ENCODE data around the gene VIM.
"Not testable (repeated sequence)": the region's sequence is repeated elsewhere in the genome, so short reads cannot be mapped to it uniquely, and the experiment has no call there.

Gene VIM

DNA sequence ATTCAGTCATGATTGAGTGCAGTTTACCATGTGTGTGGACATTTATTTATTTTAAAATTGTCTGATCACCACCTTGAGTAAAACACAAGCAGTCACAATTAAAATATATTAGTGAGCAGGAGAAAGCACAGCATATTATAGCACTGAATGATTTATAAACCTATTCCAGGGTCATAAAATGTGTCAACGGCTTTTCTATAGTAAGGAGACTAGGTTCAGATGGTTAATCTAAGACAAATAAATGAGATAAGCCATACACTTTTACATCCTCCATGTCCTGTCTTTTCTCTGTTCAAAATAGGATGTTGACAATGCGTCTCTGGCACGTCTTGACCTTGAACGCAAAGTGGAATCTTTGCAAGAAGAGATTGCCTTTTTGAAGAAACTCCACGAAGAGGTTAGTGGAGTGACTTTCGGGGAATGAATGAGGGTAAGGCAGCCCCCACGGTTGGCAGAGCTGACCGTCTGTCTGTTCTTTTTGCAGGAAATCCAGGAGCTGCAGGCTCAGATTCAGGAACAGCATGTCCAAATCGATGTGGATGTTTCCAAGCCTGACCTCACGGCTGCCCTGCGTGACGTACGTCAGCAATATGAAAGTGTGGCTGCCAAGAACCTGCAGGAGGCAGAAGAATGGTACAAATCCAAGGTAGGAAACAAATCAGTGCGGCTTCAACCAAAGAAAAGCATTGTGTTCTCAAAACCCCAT, 5.4 kb downstream of the VIM start:
- no peak for DNase-seq

DNA sequence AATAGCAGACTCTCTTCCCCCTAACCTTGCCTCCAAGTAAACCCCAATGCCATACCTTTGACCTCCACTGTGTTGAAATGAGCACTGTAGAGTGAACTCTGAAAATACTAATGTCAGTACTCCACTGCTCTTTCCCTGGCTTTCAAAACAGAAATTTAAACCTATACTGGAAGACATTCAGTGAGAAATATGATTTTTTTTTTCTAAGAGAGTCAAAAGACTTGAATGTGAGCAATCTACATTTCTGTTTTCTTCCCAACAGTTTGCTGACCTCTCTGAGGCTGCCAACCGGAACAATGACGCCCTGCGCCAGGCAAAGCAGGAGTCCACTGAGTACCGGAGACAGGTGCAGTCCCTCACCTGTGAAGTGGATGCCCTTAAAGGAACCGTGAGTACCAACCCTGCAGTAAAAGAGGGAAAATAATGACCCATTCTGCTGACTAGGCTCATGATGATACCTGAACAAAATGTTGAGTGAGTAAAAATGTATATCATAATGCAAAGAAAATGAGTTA, 6.4 kb downstream of the VIM start:
- no peak for DNase-seq

DNA sequence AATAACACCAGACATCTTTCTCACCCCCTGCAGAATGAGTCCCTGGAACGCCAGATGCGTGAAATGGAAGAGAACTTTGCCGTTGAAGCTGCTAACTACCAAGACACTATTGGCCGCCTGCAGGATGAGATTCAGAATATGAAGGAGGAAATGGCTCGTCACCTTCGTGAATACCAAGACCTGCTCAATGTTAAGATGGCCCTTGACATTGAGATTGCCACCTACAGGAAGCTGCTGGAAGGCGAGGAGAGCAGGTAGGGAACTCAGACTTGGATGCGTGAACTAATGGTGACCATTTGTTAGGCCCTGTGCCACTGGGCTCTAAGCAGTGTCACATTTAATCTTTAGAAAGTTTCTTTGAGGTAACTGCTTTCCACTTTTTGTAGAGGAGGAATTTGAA, 7.1 kb downstream of the VIM start:
- DNase-seq = no peak

DNA sequence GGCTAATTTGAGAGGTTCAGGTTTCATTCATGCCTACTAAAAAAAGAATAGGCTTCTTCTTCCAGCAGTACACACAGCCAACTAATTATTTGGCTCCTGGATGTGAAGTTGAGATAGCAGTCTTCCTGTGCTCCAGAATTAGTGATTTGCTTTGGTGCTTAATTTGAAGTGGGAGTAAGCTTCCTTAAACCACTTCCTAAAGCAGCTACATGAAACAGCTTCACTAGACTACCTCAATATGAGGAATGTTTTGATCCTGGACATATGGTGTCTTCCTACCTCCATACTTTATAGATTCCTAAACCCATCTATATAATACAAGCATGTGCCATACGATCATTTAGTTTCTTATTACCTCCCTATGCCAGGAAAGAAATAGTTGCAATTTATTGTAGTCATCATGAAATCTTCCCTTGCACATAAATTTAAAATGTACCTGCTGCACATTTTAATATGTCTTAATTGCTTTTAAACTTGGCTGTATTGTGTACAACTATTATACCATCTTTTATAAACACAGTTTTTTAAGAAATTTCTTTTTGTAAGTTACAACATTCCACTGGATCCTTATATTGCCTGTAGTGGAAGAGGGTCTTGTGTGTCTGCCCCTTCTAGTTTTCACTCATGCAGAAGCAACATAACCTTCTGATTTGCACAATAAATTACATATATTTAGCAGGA, 8.6 kb downstream of the VIM start:
- no peak for DNase-seq

DNA sequence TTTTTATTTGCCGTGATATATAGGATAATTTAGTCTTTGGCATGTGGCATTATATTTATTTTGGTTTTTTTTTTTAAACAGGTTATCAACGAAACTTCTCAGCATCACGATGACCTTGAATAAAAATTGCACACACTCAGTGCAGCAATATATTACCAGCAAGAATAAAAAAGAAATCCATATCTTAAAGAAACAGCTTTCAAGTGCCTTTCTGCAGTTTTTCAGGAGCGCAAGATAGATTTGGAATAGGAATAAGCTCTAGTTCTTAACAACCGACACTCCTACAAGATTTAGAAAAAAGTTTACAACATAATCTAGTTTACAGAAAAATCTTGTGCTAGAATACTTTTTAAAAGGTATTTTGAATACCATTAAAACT, 9.1 kb downstream of the VIM start:
- no peak for DNase-seq

DNA sequence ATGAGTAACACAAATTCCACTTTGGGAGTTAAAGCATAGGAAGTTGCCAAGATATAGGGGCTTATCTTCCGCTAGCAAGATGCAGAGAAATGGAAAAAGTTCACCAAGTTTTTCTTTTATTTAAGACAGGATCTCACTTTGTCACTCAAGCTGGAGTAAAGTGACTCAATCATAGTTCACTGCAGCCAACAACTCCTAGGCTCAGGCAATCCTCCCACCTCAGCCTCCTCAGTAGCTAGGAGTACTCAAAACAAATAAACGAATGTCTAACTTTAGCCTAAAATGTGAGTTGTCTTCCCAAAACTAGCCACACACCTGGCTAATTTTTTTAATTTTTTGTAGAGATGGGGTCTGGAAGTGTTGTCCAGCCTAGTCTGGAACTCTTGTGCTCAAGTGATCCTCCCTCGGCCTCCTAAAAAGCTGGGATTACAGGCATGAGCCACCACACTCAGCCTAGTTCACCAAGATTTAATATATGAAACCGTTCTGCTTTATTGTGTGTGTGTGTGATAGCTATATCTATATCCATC, 9.9 kb downstream of the VIM start:
- no peak for DNase-seq

DNA sequence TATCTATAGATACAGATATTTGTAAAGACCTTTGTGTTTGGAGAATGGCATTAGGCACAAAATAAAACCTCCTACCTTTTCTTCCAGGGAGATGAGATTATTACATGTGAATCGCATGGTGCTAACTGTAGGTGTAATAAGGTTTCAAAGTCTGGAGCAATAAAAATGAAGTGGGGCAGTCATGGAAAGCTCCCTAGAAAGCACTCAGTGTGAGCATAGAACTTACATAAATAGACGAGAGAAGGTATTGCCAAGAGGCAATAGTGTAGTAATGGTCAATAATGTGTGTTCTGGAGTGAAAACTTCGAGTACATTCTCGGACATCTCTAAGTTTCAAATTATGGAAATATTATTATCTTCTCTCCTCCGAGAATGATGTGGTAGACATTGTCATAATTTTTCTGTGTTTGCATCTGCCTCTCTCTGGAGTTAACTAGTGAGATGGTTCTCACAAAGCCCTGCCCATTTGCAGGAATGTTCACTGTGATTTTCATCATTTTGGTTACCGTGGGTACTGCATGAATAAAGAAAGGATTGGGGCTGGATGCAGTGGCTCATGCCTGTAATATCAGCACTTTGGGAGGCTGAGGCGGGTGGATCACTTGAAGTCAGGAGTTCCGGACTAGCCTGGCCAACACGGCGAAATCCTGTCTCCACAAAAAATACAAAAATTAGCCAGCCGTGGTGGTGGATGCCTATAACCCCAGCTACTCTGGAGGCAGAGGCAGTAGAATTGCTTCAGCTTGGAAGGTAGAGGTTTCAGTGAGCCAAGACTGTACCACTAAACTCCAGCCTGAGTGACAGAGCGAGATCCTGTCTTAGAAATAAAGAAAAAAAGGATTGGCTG, 10.6 kb downstream of the VIM start:
- DNase-seq = no peak

DNA sequence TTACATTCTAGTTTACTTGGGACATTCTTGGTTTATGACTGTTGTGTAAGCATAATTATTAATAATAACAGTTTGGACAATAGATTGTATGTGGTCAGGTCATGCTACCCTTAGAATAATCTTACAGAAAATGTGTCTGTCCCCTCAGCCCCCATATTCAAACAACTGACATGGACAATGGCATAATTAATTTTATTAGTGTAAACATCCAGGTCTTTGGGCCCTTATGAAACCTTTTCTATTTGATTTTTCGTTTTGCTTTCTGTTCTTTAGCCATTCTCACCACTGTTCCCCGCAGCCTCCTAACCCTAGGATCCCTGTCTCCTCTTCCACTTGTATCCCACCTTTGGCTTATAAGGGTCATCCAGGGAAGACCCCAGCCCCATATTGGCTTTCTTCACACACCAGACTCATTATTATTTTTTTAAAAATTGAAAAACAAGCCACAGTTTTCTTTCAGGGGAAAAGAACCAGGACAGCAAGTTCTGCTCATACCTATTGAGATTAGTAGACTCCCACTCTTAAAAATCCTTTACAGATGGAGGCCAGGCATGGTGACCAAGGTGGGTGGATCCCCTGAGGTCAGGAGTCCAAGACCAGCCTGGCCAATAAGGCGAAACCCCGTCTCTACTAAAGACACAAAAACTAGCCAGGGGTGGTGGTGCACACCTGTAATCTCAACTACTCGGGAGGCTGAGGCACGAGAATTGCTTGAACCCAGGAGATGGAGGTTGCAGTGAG, 11.5 kb downstream of the VIM start:
- no peak for DNase-seq

DNA sequence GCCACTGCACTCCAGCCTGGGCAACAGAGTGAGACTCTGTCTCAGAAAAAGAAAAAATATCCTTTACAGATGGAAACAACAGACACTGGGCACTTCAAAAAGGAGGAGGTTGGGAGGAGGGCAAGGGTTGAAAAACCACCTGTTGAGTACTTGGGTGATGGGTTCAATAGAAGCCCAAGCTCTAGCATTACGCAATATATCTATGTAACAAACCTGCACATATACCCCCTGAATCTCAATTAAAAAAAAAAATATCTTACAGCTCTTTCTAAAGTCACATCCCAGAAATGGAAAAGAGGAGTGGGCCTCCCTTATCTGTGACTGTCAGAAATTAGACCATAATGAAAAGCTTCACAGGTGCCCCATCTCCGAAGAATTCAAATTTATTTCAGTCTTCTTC, 12.1 kb downstream of the VIM start:
- DNase-seq = no peak

DNA sequence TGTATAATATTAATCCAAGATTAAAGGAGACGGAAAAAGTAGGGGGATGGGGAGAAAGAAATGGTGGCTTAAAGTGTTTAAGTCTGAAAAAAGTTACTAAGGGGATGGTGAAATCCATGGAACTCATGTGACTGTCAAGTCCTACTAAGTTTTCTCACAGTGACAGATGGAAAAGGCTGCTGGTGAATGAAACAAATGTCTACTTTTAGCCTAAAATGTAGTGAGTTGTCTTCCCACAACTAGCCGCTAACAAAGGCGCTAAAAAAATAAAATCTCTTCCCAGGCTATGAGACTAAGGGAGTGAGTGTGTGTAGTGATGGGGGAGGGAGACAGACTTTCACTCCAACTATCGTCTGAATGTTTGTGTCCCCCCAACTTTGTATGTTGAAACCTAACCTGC, 12.6 kb downstream of the VIM start:
- no peak for DNase-seq

DNA sequence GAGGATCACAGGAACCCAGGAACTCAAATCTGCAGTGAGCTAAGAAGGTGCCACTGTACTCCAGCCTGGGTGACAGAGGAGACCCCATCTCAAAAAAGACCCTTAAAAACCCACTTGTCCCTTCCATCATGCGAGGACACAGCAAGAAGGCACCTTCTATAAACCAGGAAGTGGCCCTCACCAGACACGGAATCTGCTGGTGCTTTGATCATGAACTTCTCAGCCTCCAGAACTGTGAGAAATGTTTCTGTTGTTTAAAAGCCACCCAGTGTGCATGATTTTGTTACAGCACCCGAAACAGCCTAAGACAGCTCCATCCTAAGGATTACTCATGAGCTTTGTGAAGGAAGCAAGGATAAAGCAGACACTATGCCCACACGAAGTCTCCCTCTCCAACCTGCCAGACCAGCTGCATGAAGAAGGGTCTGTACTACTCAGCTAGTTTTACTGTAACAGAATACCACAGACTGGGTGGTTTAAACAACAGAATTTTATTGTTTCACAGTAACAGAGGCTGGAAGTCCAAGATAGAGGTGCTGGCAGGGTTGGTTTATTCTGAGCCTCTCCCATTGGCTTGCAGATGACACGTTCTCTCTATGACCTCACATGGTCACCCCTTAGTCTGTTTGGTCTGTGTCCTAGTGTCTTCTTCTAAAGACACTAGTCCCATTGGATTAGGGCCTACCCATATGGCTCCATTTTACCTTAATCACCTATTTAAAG, 13.7 kb downstream of the VIM start:
- DNase-seq = no peak

DNA sequence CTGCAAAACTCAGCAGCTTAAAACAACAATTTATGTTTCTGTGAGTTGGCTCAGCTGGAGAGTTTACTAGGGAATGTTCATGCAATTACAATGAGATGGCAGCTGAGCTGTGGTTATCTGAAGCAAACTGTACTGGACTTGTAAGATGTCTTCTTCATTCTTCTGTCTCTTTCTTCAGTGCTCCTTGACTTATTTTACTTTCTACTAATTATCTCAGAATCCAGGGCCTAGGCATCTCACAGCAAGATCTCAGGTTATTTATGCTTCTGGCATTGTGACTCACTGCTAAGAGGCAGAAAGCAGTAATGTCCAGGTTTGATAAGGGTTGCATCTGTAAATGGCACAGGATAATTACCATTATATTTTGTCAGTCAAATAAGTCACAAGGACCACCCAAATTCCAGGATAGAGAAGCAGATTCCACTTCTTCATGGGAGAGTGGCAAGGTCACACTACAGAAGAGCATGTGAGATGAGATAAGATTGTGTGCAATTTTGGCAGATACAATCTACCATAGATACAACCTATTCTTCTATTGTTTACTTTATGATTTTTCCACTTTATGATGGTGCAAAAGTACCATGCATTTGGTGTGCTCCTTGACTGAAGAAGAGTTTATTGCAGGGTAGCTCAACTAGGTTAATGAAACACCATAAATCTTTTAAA, 16.8 kb downstream of the VIM start:
- no peak for DNase-seq

DNA sequence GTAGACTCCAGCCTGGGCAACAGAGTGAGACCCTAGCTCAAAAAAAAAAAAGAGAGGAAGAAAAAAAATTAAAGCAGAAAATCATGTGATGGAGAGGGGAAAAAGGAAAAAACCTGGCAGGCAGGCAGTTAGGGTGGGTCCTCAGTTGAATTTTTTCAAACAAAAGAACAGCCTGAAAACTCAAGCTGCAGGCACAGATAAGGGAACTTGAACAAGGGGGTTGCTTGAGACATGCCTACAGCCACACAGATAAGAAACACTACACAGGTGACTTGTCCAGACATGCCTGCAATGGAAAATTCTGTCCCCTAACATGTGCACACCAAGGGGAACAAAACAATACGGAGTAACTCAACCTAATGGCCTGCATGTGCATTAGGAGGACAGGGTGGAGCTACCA, 19.2 kb downstream of the VIM start:
- no peak for DNase-seq

DNA sequence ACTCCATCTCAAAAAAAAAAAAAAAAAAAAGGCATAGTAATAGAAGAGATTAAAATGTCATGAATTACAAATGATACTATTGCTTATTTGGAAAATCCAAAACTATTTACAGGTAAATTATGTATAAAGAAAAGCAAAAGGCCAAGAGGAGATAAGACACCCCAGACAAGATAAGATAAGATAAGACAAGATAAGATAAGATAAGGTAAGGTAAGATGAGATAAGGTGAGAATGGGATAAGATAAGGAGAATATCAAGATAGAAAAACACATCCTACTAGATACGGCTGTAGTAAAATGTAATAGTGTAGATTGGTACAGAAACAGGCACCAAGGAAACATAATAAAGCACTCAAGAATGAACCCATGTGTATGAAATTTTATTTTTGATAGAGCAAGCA, 20.9 kb downstream of the VIM start:
- no peak for DNase-seq

DNA sequence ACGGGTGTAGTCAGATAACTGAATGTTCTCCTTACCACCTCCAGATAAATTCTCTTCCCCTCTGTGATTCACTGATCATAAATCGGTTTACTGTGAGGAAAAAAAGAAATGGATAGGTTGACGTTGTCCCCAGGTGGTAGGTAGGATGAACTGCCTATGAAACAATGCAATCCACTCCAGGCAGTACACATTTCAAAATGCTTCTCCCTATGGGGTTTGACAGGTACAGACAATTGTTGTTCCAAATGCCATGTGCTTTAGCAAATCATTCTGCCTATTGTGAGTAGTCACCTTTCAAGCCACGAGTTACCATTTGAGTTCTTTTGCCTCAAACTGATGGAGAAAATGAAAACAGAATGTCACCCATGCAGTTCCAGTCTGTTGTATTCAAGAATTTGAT, 21.8 kb downstream of the VIM start:
- DNase-seq = no peak

DNA sequence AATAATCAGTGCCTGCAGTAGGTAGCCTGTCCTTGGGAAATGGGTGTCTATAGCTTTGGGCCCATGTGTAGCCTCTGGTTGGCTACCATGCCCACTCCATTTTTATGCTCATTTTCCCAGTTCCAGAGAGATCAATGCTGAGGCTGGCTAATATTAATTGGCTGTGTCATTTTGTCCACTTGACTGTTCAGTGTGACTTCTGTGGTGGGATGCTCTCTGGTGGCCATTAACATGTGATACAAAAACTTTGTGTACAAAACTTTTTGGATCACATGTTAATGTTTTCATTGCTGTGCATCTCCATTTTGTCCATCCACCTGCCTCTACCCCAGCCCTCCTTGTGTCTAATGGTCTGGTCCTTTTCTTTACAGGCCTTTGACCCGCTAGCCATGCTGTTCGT, 22.7 kb downstream of the VIM start:
- no peak for DNase-seq

DNA sequence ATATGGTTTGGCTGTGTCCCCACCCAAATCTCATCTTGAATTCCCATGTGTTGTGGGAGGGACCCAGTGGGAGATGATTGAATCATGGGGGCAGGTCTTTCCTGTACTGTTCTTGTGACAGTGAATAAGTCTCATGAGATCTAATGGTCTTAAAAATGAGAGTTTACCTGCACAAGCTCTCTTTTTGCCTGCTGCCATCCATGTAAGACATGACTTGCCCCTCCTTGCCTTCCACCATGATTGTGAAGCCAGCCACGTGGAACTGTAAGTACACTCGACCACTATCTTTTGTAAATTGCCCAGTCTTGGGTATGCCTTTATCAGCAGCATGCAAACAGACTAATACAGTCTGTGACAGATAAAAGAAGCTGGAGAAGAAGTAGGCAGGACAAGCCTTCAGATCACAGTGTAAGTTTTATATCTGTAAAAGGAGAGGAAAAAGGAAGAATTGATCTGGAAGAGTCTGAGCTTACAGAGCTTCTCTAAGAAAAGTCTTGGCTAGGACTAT, 26.6 kb downstream of the VIM start:
- not testable (repeated sequence) for DNase-seq

DNA sequence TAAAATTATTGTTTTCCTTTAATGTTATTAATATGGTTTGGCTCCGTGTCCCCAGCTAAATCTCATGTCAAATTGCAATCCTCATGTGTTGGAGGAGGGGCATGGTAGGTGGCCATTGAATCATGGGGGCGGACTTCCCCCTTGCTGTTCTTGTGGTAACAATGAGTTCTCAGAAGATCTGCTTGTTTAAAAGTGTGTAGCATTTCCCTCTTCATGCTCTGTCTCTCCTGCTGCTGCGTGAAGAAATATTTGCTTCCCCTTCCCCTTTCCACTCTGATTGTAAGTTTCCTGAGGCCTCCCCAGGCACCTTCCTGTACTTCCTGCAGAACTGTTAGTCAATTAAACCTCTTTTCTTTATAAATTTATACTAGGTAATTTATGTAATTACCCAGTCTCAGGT, 27.5 kb downstream of the VIM start:
- no peak for DNase-seq

DNA sequence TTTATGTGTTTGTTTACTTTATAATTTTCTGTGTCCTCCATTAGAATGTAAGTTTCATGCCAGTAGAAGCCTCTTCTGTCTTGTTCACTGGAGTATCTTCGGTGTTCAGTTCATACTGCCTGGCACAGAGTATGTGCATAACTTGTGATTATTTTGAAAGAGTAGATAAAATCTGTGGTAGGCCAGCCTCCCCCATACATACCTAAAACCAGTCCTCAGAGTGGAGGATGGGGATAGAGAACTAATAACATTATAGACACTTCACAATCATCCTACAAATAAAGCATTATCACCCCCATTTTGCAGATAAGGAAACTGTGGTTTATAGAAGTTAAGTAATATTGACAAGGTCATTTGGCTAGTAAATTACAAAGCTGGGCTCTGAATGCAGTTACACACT, 28.0 kb downstream of the VIM start:
- no peak for DNase-seq

DNA sequence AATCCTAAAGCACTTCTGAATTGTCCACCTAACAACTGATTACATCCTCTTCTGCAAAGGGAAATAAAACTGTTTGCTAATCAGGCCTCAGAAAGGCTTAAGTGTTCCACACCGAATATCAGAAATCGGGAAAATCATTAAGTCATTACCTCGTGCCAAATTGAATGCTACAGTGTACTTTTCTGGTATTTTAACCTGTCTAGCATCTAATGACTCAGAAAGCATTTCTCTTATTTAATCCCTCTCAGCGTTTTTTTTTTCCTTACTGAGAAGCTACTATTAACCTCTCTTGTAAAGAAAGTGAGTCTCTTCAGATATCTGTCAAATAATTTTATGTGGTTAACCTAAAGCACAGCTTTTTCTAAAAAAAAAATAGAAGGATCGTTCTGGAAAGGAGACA, 28.6 kb downstream of the VIM start:
- DNase-seq = no peak

All from RPMI8226 (cell line).